H9 (cell line): Measurements from ENCODE around the gene PPP1R14C. TPM values are rescaled to one million over a fixed set of nuclear protein-coding genes. Genes with fewer than 3 reads are reported as not detected.

Source experiments
- DNase-seq: peaks from one replicate; pipeline ENCODE4 v3.0.0-alpha.2; 2017
- H2AFZ ChIP-seq: one replicate; pipeline ENCODE4 v1.6.1; 2013; ENCODE audit warnings: mild to moderate bottlenecking, low read length, control low read depth, moderate library complexity
- H2AK5ac ChIP-seq: 2 replicates; pipeline ENCODE4 v1.6.1; 2013; ENCODE audit warnings: low read length, control low read depth, mixed read lengths; ENCODE audit not compliant: insufficient read length
- H2BK120ac ChIP-seq: one replicate; pipeline ENCODE4 v1.6.1; 2013; ENCODE audit warnings: low read depth, mild to moderate bottlenecking, low read length, control low read depth, inconsistent platforms; ENCODE audit not compliant: poor library complexity, severe bottlenecking
- H2BK12ac ChIP-seq: 2 replicates; pipeline ENCODE4 v1.6.1; 2013; ENCODE audit warnings: low read length, control low read depth, mixed read lengths, low read depth; ENCODE audit not compliant: insufficient read length
- H2BK15ac ChIP-seq: 2 replicates; pipeline ENCODE4 v1.6.1; 2013; ENCODE audit warnings: low read depth, low read length, control low read depth
- H2BK20ac ChIP-seq: one replicate; pipeline ENCODE4 v1.6.1; 2013; ENCODE audit warnings: low read depth, mild to moderate bottlenecking, low read length, control low read depth, inconsistent platforms; ENCODE audit not compliant: poor library complexity, severe bottlenecking
- H2BK5ac ChIP-seq: 2 replicates; pipeline ENCODE4 v1.6.1; 2013; ENCODE audit warnings: low read length, control low read depth, mixed read lengths; ENCODE audit not compliant: insufficient read length
- H3K14ac ChIP-seq: 2 replicates; pipeline ENCODE4 v1.6.1; 2013; ENCODE audit warnings: low read length, control low read depth; ENCODE audit not compliant: insufficient read depth
- H3K18ac ChIP-seq: 2 replicates; pipeline ENCODE4 v1.6.1; 2013; ENCODE audit warnings: low read depth, mild to moderate bottlenecking, mixed read lengths, low read length, control low read depth; ENCODE audit not compliant: insufficient read length
- H3K23ac ChIP-seq: 2 replicates; pipeline ENCODE4 v1.6.1; 2013; ENCODE audit warnings: low read length, control low read depth, mixed read lengths, low read depth; ENCODE audit not compliant: insufficient read length
- H3K23me2 ChIP-seq: 2 replicates; pipeline ENCODE4 v1.6.1; 2013; ENCODE audit warnings: low read depth, mild to moderate bottlenecking, mixed read lengths, low read length, control low read depth; ENCODE audit not compliant: insufficient read length, poor library complexity, severe bottlenecking
- H3K27ac ChIP-seq: 2 replicates; pipeline ENCODE4 v1.5.1; 2013; ENCODE audit warnings: low read length, control low read depth, mixed read lengths, low read depth; ENCODE audit not compliant: insufficient read length
- H3K27me3 ChIP-seq: 2 replicates; pipeline ENCODE4 v1.6.1; 2013; ENCODE audit warnings: low read length, control low read depth, inconsistent platforms; ENCODE audit not compliant: insufficient read depth
- H3K4ac ChIP-seq: 2 replicates; pipeline ENCODE4 v1.6.1; 2013; ENCODE audit warnings: low read depth, mild to moderate bottlenecking, control low read depth, inconsistent platforms, low read length, moderate library complexity
- H3K4me1 ChIP-seq: 2 replicates; pipeline ENCODE4 v1.6.1; 2013; ENCODE audit warnings: low read length, control low read depth, inconsistent platforms; ENCODE audit not compliant: insufficient read depth
- H3K4me2 ChIP-seq: 2 replicates; pipeline ENCODE4 v1.6.1; 2013; ENCODE audit warnings: low read length, control low read depth, mixed read lengths; ENCODE audit not compliant: insufficient read length, insufficient read depth
- H3K56ac ChIP-seq: 2 replicates; pipeline ENCODE4 v1.6.1; 2013; ENCODE audit warnings: low read depth, mild to moderate bottlenecking, mixed read lengths, low read length, control low read depth; ENCODE audit not compliant: insufficient read length
- H3K79me1 ChIP-seq: 2 replicates; pipeline ENCODE4 v1.6.1; 2013; ENCODE audit warnings: low read depth, mild to moderate bottlenecking, moderate library complexity, low read length, control low read depth, inconsistent platforms; ENCODE audit not compliant: insufficient read depth, poor library complexity, severe bottlenecking
- H3K79me2 ChIP-seq: 2 replicates; pipeline ENCODE4 v1.6.1; 2013; ENCODE audit warnings: low read length, control low read depth, inconsistent platforms; ENCODE audit not compliant: insufficient read depth
- H3K9ac ChIP-seq: 2 replicates; pipeline ENCODE4 v1.6.1; 2013; ENCODE audit warnings: low read length, control low read depth, mixed read lengths; ENCODE audit not compliant: insufficient read length; ENCODE audit errors: extremely low read depth
- H3K9me3 ChIP-seq: one replicate; pipeline ENCODE4 v1.6.1; 2013; ENCODE audit warnings: low read depth, low read length, inconsistent platforms; ENCODE audit not compliant: control insufficient read depth
- H3T11ph ChIP-seq: one replicate; pipeline ENCODE4 v1.6.1; 2013; ENCODE audit warnings: mild to moderate bottlenecking, low read length, control low read depth, inconsistent platforms
- H4K20me1 ChIP-seq: one replicate; pipeline ENCODE4 v1.6.1; 2013; ENCODE audit not compliant: control insufficient read depth, insufficient read length, insufficient read depth
- H4K5ac ChIP-seq: 2 replicates; pipeline ENCODE4 v1.6.1; 2013; ENCODE audit warnings: low read depth, mild to moderate bottlenecking, mixed read lengths, low read length, control low read depth; ENCODE audit not compliant: insufficient read length
- H4K8ac ChIP-seq: replicated peaks from 2 replicates; pipeline ENCODE4 v1.6.1; 2013; ENCODE audit warnings: low read length, control low read depth, mixed read lengths, low read depth; ENCODE audit not compliant: insufficient read length
- H4K91ac ChIP-seq: 2 replicates; pipeline ENCODE4 v1.6.1; 2013; ENCODE audit warnings: low read depth, mild to moderate bottlenecking, moderate library complexity, mixed read lengths, low read length, control low read depth; ENCODE audit not compliant: insufficient read length
- H3K27ac Mint-ChIP-seq, 3 experiments: 2 replicates in 2 of 3; 3 replicates in 1 of 3; pipeline ENCODE4 v1.8.0; 2020 to 2021; ENCODE audit warnings: mixed read lengths in 3 of 3, mild to moderate bottlenecking in 1 of 3, moderate library complexity in 1 of 3
- H3K27me3 Mint-ChIP-seq: 2 replicates; pipeline ENCODE4 v1.8.0; 2021; ENCODE audit warnings: low read depth, mild to moderate bottlenecking, moderate library complexity, mixed read lengths
- H3K36me3 Mint-ChIP-seq, 3 experiments: 2 replicates in 2 of 3; 3 replicates in 1 of 3; pipeline ENCODE4 v1.8.0; 2020 to 2021; ENCODE audit warnings: low read depth in 3 of 3, mixed read lengths in 3 of 3; ENCODE audit not compliant: insufficient read depth in 1 of 3
- H3K4me1 Mint-ChIP-seq, 2 experiments: 2 replicates each; pipeline ENCODE4 v1.8.0; 2020; ENCODE audit warnings: mixed read lengths in 2 of 2
- H3K4me3 Mint-ChIP-seq, 2 experiments: 2 replicates in 1 of 2; 3 replicates in 1 of 2; pipeline ENCODE4 v1.8.0; 2020 to 2021; ENCODE audit warnings: mild to moderate bottlenecking in 2 of 2, mixed read lengths in 2 of 2, moderate library complexity in 1 of 2
- H3K9me3 Mint-ChIP-seq, 2 experiments: 2 replicates in 1 of 2; 3 replicates in 1 of 2; pipeline ENCODE4 v1.8.0; 2020; ENCODE audit warnings: mild to moderate bottlenecking in 2 of 2, mixed read lengths in 2 of 2, moderate library complexity in 1 of 2
- CTCF ChIP-seq: fragments of 200-600 bp; sonication (generic); conservative IDR thresholded peaks from 3 replicates; pipeline ENCODE4 v1.8.0; 2021; ENCODE audit warnings: antibody characterized with exemption, mild to moderate bottlenecking
- WGBS: extraction: QIAGEN DNeasy Blood & Tissue Kit; methylation state at CpG from one replicate; pipeline ENCODE4 v1.1.7; 2013; ENCODE audit warnings: missing lambda C conversion rate, low lambda C conversion rate, mixed read lengths; ENCODE audit not compliant: insufficient read length; ENCODE audit errors: extremely low coverage; 5-methylcytosine and 5-hydroxymethylcytosine counted together
- total RNA-seq: library from RNA; stranded (reverse); gene quantifications from 2 replicates; pipeline ENCODE4 v1.2.1, GENCODE V29; 2021

PPP1R14C gene
- total RNA-seq, 1 experiment from 2014 or later, result 0.37 TPM

GRCh38 chr6:150143516-150144293, 861 bp downstream of the PPP1R14C start:
- H3K36me3 Mint-ChIP-seq, result no peaks in the 10 kb centered on the region; a peak in 2 of 7 replicates
- Histone ChIP-seq H2BK120ac (no peak overlapping the region), H3K23me2 (peaks cover 14% of the 10 kb centered on the region), H3K4me1 (no peaks in the 10 kb centered on the region; the same call in 1 of the 2 replicates), H3K4ac (no peak overlapping the region), H2AFZ (no peak overlapping the region), H3K9me3 (no peaks in the 10 kb centered on the region), H4K8ac (no peak overlapping the region), H3K27ac (no peak overlapping the region), H4K5ac (no peak overlapping the region), H4K20me1 (no peaks in the 10 kb centered on the region), H4K91ac (no peak overlapping the region), H2BK12ac (no peak overlapping the region), H3K79me1 (no peaks in the 10 kb centered on the region), H3K27me3 (peaks cover 34% of the 10 kb centered on the region), H3K23ac (no peak overlapping the region), H3K14ac (no peak overlapping the region), H3K4me2 (peak overlapping the region; percentile 59), H2AK5ac (no peak overlapping the region), H2BK5ac (no peak overlapping the region), H3K9ac (no peak overlapping the region), H2BK20ac (no peak overlapping the region), H3K79me2 (no peaks in the 10 kb centered on the region), H3T11ph (no peak overlapping the region), H3K18ac (no peak overlapping the region), H2BK15ac (no peak overlapping the region; the same call in 1 of the 2 replicates), H3K56ac (no peak overlapping the region)
- H3K4me1 Mint-ChIP-seq, result peaks cover 7 to 13% of the 10 kb centered on the region in 2 experiments
- H3K9me3 Mint-ChIP-seq, result 0 out of 5 replicates have a peak, but pooled peaks cover 0 to 2% of the 10 kb centered on the region in 2 experiments
- H3K27me3 Mint-ChIP-seq, result peaks cover 87% of the 10 kb centered on the region
- no peak overlapping the region for H3K27ac Mint-ChIP-seq
- WGBS, result no CpG with 5 or more reads among the region's 53 CpGs
- no peak for TF ChIP-seq CTCF
- peak overlapping the region; percentile 54 to 81 for H3K4me3 Mint-ChIP-seq
- DNase-seq, result no peak
